ENCODE results near the gene EMC6.

The EMC6 gene

GRCh38 chr17:3656755-3657587 is 11.6 kb upstream of the EMC6 start:
- no peak for DNase-seq

GRCh38 chr17:3657588-3657869 is 11.1 kb upstream of the EMC6 start:
- DNase-seq = no peak

GRCh38 chr17:3657874-3658783 is 10.5 kb upstream of the EMC6 start:
- no peak for DNase-seq

- DNase-seq = no peak
Measured at GRCh38 chr17:3658784-3659449, 9.7 kb upstream of the EMC6 start.

- DNase-seq = no peak
Measured at GRCh38 chr17:3659541-3660111, 9.0 kb upstream of the EMC6 start.

GRCh38 chr17:3660311-3660891 is 8.2 kb upstream of the EMC6 start:
- no peak for DNase-seq

GRCh38 chr17:3663102-3664011 is 5.3 kb upstream of the EMC6 start:
- no peak for DNase-seq

GRCh38 chr17:3665834-3666233 is 2.8 kb upstream of the EMC6 start:
- no peak for DNase-seq

GRCh38 chr17:3666516-3666915 is 2.1 kb upstream of the EMC6 start:
- DNase-seq = no peak

- DNase-seq = no peak
Measured at GRCh38 chr17:3667366-3668278, 990 bp upstream of the EMC6 start.

- no peak for DNase-seq
Measured at GRCh38 chr17:3669085-3669347, 404 bp downstream of the EMC6 start.

GRCh38 chr17:3669548-3669947 is 936 bp downstream of the EMC6 start:
- DNase-seq = no peak

GRCh38 chr17:3672571-3672970 is 4.0 kb downstream of the EMC6 start:
- DNase-seq = no peak

- no peak for DNase-seq
Measured at GRCh38 chr17:3675886-3676285, 7.3 kb downstream of the EMC6 start.

- DNase-seq = no peak
Measured at GRCh38 chr17:3678095-3678820, 9.6 kb downstream of the EMC6 start.

GRCh38 chr17:3678821-3679530 is 10.4 kb downstream of the EMC6 start:
- DNase-seq = no peak

- no peak for DNase-seq
Measured at GRCh38 chr17:3679531-3680126, 11.0 kb downstream of the EMC6 start.

GRCh38 chr17:3681057-3681456 is 12.4 kb downstream of the EMC6 start:
- no peak for DNase-seq

- no peak for DNase-seq
Measured at GRCh38 chr17:3681565-3681964, 13.0 kb downstream of the EMC6 start.
